LNCAP (cell line): Measurements from ENCODE around the gene USP3.

Experiments
- CTCF ChIP-seq: fragments of 450-650 bp; IDR thresholded peaks from 2 replicates; pipeline ENCODE4 v1.5.1; 2017; ENCODE audit warnings: mild to moderate bottlenecking

The USP3 gene

GRCh38 chr15:63489352-63489751, 15.0 kb upstream of the USP3 start:
- no peak for TF ChIP-seq CTCF

GRCh38 chr15:63490345-63491034, 13.9 kb upstream of the USP3 start:
- TF ChIP-seq CTCF, result no peak

GRCh38 chr15:63491116-63491827, 13.1 kb upstream of the USP3 start:
- TF ChIP-seq CTCF, result no peak

- no peak for TF ChIP-seq CTCF
Measured at GRCh38 chr15:63491979-63492378, 12.4 kb upstream of the USP3 start.

GRCh38 chr15:63492541-63493077, 11.8 kb upstream of the USP3 start:
- no peak for TF ChIP-seq CTCF

GRCh38 chr15:63493436-63493835, 11.0 kb upstream of the USP3 start:
- no peak for TF ChIP-seq CTCF

- no peak for TF ChIP-seq CTCF
Measured at GRCh38 chr15:63494408-63494807, 10.0 kb upstream of the USP3 start.
